Sigmoid colon (tissue), 4 donors: ENCODE data around the gene GPR158.

Experiments
- CTCF ChIP-seq, 4 experiments: fragments of 450-650 bp in 3 of 4; fragments of 200-600 bp in 1 of 4; IDR thresholded peaks; one replicate each; pipeline ENCODE4 v1.5.1; 2016 to 2019; ENCODE audit warnings: antibody characterized with exemption in 4 of 4, mild to moderate bottlenecking in 3 of 4, moderate library complexity in 2 of 4
- EP300 ChIP-seq, 4 donors: sonication (generic); formaldehyde crosslinking; IDR thresholded peaks; one replicate each; pipeline ENCODE4 v1.6.1; 2017; ENCODE audit warnings: antibody characterized with exemption in 4 of 4
- POLR2A ChIP-seq, 2 donors: fragments of 450-650 bp; IDR thresholded peaks; one replicate each; pipeline ENCODE4 v1.6.1; 2016; ENCODE audit warnings: antibody characterized with exemption in 2 of 2, mild to moderate bottlenecking in 2 of 2, moderate library complexity in 2 of 2

- TF ChIP-seq POLR2A (IDR thresholded peaks at IDR 0.05) (no peak), CTCF (IDR thresholded peaks at IDR 0.05) (no peak), EP300 (IDR thresholded peaks at IDR 0.05) (no peak)
Measured at GRCh38 chr10:25383686-25384085, 208.9 kb downstream of the GPR158 start.
